C4-2B (cell line): ENCODE data around the gene PLPP4.

ENCODE experiments used
- ZFX ChIP-seq: fragments of 450-650 bp; IDR thresholded peaks from 2 replicates; pipeline ENCODE4 v1.6.1; 2017
- TF ChIP-seq, protein P1 (sequence below): fragments of 450-650 bp; conservative IDR thresholded peaks from 2 replicates; pipeline ENCODE4 v1.5.1; 2017; ENCODE audit warnings: mild to moderate bottlenecking

DNA sequence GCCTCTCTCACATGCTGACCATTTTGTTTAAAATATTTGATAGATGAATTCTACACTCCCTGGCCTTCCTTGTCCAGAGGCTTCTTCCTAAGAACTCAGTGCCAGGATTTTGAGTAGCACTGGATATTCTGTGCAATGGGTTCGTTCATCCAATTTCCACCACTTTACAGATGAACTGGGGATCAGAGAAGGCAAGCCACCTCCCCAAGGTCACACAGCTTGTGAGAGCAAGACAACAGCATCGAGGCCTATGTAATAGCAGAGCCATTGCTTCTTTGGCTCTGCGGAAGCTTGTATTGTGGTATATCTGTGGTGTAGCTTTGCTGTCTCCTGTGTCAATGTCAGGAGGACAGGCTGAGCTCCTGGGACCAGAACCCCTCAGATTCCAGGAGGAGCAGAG, 140.9 kb downstream of the PLPP4 start:
- TF ChIP-seq, protein P1, sequence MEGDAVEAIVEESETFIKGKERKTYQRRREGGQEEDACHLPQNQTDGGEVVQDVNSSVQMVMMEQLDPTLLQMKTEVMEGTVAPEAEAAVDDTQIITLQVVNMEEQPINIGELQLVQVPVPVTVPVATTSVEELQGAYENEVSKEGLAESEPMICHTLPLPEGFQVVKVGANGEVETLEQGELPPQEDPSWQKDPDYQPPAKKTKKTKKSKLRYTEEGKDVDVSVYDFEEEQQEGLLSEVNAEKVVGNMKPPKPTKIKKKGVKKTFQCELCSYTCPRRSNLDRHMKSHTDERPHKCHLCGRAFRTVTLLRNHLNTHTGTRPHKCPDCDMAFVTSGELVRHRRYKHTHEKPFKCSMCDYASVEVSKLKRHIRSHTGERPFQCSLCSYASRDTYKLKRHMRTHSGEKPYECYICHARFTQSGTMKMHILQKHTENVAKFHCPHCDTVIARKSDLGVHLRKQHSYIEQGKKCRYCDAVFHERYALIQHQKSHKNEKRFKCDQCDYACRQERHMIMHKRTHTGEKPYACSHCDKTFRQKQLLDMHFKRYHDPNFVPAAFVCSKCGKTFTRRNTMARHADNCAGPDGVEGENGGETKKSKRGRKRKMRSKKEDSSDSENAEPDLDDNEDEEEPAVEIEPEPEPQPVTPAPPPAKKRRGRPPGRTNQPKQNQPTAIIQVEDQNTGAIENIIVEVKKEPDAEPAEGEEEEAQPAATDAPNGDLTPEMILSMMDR: no peak
- no peak for TF ChIP-seq ZFX
